K562 (cell line): Measurements from ENCODE around the gene MSN. TPM values are rescaled to one million over a fixed set of nuclear protein-coding genes. Genes with fewer than 3 reads are reported as not detected.

Experiments used
- ATAC-seq: fragments of 200-7000 bp; cut with Tn5 transposase; 3 replicates; pipeline ENCODE4 v1.9.1; 2020; ENCODE audit warnings: moderate library complexity
- BruUV-seq: library from RNA; stranded (reverse); fragments of 400-500 nt; replicated peaks from 2 replicates; lab custom pipeline; 2021; lab: Mats Ljungman, UMichigan
- CTCF ChIA-PET: fragments of 300-600 bp; formaldehyde crosslinking; extraction: SDS; loops from one replicate; lab custom pipeline; 2021; ENCODE audit warnings: low intra/inter-chr PET ratio; lab: Yijun Ruan, JAX
- POLR2A ChIA-PET: fragments of 300-600, 350-650 bp; sonication (Branson Sonifier 250); formaldehyde crosslinking; extraction: SDS; loops from one replicate; lab custom pipeline; 2021; ENCODE audit warnings: antibody characterized with exemption, inconsistent platforms; lab: Yijun Ruan, JAX
- DNase-seq, 4 experiments: peaks; one replicate each; pipeline versions ENCODE4 v3.0.0 to v3.0.0-alpha.2; 2011 to 2018; ENCODE audit warnings: low spot score in 3 of 4, mixed read lengths in 3 of 4; ENCODE audit errors: extremely low read depth in 1 of 4
- FAIRE-seq: peaks from 2 replicates; lab custom pipeline; 2011; peaks lifted over from hg19 to GRCh38; lab: Jason Lieb, UNC
- H2AFZ ChIP-seq: 2 replicates; pipeline ENCODE4 v1.6.0; 2011; ENCODE audit warnings: low read depth, low read length, control low read depth, inconsistent platforms
- H3K27ac ChIP-seq: fragments of 200-600 bp; 3 replicates; pipeline ENCODE4 v1.8.0; 2011; ENCODE audit warnings: low read depth, mild to moderate bottlenecking, control low read depth, inconsistent platforms, low read length, moderate library complexity, mixed read lengths; ENCODE audit errors: extremely low read depth
- H3K27me3 ChIP-seq, 2 experiments: fragments of 300-600 bp in 1 of 2; 2 replicates in 1 of 2; 3 replicates in 1 of 2; pipeline versions ENCODE4 v1.6.0 to v1.8.0; 2011; ENCODE audit warnings: inconsistent platforms in 2 of 2, low read length in 2 of 2, mild to moderate bottlenecking in 1 of 2, mixed read lengths in 1 of 2, moderate library complexity in 1 of 2; ENCODE audit not compliant: control insufficient read depth in 2 of 2, insufficient read depth in 2 of 2
- H3K36me3 ChIP-seq: fragments of 300-600 bp; 3 replicates; pipeline ENCODE4 v1.8.0; 2011; ENCODE audit warnings: mild to moderate bottlenecking, low read length, inconsistent platforms; ENCODE audit not compliant: control insufficient read depth, insufficient read depth
- H3K4me1 ChIP-seq, 2 experiments: fragments of 200-600 bp in 1 of 2; replicated peaks in 1 of 2; 2 replicates in 1 of 2; 3 replicates in 1 of 2; pipeline versions ENCODE4 v1.5.1 to v1.8.0; 2011; ENCODE audit warnings: inconsistent platforms in 2 of 2, low read length in 2 of 2, mild to moderate bottlenecking in 1 of 2, mixed read lengths in 1 of 2, moderate library complexity in 1 of 2; ENCODE audit not compliant: control insufficient read depth in 2 of 2, insufficient read depth in 2 of 2
- H3K4me2 ChIP-seq: 2 replicates; pipeline ENCODE4 v1.6.1; 2011; ENCODE audit warnings: low read length, control low read depth, inconsistent platforms, mixed read lengths; ENCODE audit not compliant: insufficient read depth
- H3K4me3 ChIP-seq: fragments of 200-600 bp; sonication (generic), shearing (Covaris generic); 2 replicates; pipeline ENCODE4 v1.5.1; 2016; ENCODE audit warnings: control low read depth, inconsistent platforms
- H3K79me2 ChIP-seq: fragments of 200-600 bp; 3 replicates; pipeline ENCODE4 v1.8.0; 2011; ENCODE audit warnings: low read length, inconsistent platforms; ENCODE audit not compliant: control insufficient read depth, insufficient read depth
- H3K9ac ChIP-seq, 2 experiments: 2 replicates each; pipeline versions ENCODE4 v1.6.0 to v1.6.1; 2011; ENCODE audit warnings: low read depth in 2 of 2, low read length in 2 of 2, control low read depth in 1 of 2, inconsistent platforms in 1 of 2, mild to moderate bottlenecking in 1 of 2, mixed read lengths in 1 of 2; ENCODE audit not compliant: insufficient read depth in 1 of 2
- H3K9me1 ChIP-seq: one replicate; pipeline ENCODE4 v1.6.0; 2011; ENCODE audit warnings: inconsistent platforms, mild to moderate bottlenecking, low read length, moderate library complexity; ENCODE audit not compliant: control insufficient read depth, insufficient read depth
- H3K9me3 ChIP-seq: replicated peaks from 2 replicates; pipeline ENCODE4 v1.5.1; 2011; ENCODE audit warnings: low read depth, low read length, inconsistent platforms; ENCODE audit not compliant: control insufficient read depth, insufficient read depth
- H4K20me1 ChIP-seq: replicated peaks from 2 replicates; pipeline ENCODE4 v1.6.1; 2011; ENCODE audit warnings: low read length, inconsistent platforms, mixed read lengths; ENCODE audit not compliant: control insufficient read depth, insufficient read depth
- KLF16 ChIP-seq: IDR thresholded peaks from 2 replicates; pipeline ENCODE4 v1.6.1; 2016; ENCODE audit warnings: antibody characterized with exemption
- MCM5 ChIP-seq: fragments of 450-650 bp; IDR thresholded peaks from 2 replicates; pipeline ENCODE4 v1.6.1; 2016; ENCODE audit warnings: low read depth
- MIER1 ChIP-seq: fragments of 450-650 bp; IDR thresholded peaks from 2 replicates; pipeline ENCODE4 v1.6.1; 2016; ENCODE audit warnings: antibody characterized with exemption, mild to moderate bottlenecking, low read depth
- MTA2 ChIP-seq: fragments of 450-650 bp; IDR thresholded peaks from 2 replicates; pipeline ENCODE4 v1.6.1; 2016; ENCODE audit warnings: low read depth
- ZFP1 ChIP-seq: fragments of 450-650 bp; formaldehyde crosslinking; IDR thresholded peaks from 2 replicates; pipeline ENCODE4 v1.4.0; 2020; ENCODE audit warnings: mild to moderate bottlenecking, mixed read lengths
- WGBS: fragments of 100-300 bp; shearing (Covaris generic); methylation state at CpG from one replicate; pipeline ENCODE4 v1.1.6; 2016; ENCODE audit warnings: low coverage, mixed read lengths; ENCODE audit not compliant: insufficient coverage; ENCODE audit errors: missing lambda C conversion rate; 5-methylcytosine and 5-hydroxymethylcytosine counted together
- in situ Hi-C: fragments of 300-500 bp; cut with MboI; formaldehyde crosslinking; loops from 4 replicates; pipeline ENCODE4 v1.15.0; 2018; ENCODE audit warnings: inconsistent platforms, mixed read lengths
- intact Hi-C: fragments of 100-400 bp; cut with micrococcal nuclease; formaldehyde crosslinking; loops from 2 replicates; pipeline ENCODE4 v1.14.2; 2022
- polyA plus RNA-seq, 8 experiments: library from polyadenylated mRNA; depleted of rRNA in 4 of 8; stranded (reverse) in 5 of 8; unstranded in 3 of 8; fragments of >200 nt; fragmentation: Nextera tagmentation in 2 of 8; fragmentation: Illumina TruSeq in 1 of 8; extraction: Ambion mirVana in 2 of 8; extraction: Trizol in 1 of 8; gene quantifications; 2 replicates each; pipeline versions ENCODE4 v1.2.1 to v1.2.3, GENCODE V29; 2011 to 2014; ENCODE audit warnings: inconsistent platforms in 1 of 8, missing spikeins in 1 of 8
- total RNA-seq, 7 experiments: library from RNA; depleted of rRNA in 6 of 7; stranded (reverse); fragments of >200 nt in 6 of 7; fragmentation: Illumina TruSeq in 2 of 7; extraction: Trizol in 2 of 7; gene quantifications; 2 replicates each; pipeline versions ENCODE4 v1.2.1 to v1.2.3, GENCODE V29; 2011 to 2021; ENCODE audit warnings: low replicate concordance in 1 of 7
- TF ChIP-seq, protein P1 (sequence below): fragments of 450-650 bp; formaldehyde crosslinking; IDR thresholded peaks from 2 replicates; pipeline ENCODE4 v1.4.0; 2022; ENCODE audit warnings: missing genetic modification characterization
- TF ChIP-seq, protein P2 (sequence below), 2 experiments: fragments of 450-650 bp in 1 of 2; sonication (generic) in 1 of 2; formaldehyde crosslinking; conservative IDR thresholded peaks; 2 replicates each; pipeline versions ENCODE4 v1.4.0 to v1.8.1; 2020 to 2022; ENCODE audit warnings: mild to moderate bottlenecking in 1 of 2, missing genetic modification reagents in 1 of 2
- TF ChIP-seq, protein P3 (sequence below): sonication (generic); formaldehyde crosslinking; IDR thresholded peaks from 2 replicates; pipeline ENCODE4 v1.8.0; 2023; ENCODE audit warnings: missing genetic modification reagents, mild to moderate bottlenecking, borderline replicate concordance
- TF ChIP-seq, protein P4 (sequence below): fragments of 450-650 bp; IDR thresholded peaks from 2 replicates; pipeline ENCODE4 v1.6.1; 2014; ENCODE audit warnings: low read depth, mild to moderate bottlenecking, moderate library complexity, borderline replicate concordance

The MSN gene
- total and polyA plus RNA-seq, 9 of the 15 experiments (the other 6 are each of a cell fraction or from before 2014, with no cell fraction given): 128 to 486 (median 237) TPM

DNA sequence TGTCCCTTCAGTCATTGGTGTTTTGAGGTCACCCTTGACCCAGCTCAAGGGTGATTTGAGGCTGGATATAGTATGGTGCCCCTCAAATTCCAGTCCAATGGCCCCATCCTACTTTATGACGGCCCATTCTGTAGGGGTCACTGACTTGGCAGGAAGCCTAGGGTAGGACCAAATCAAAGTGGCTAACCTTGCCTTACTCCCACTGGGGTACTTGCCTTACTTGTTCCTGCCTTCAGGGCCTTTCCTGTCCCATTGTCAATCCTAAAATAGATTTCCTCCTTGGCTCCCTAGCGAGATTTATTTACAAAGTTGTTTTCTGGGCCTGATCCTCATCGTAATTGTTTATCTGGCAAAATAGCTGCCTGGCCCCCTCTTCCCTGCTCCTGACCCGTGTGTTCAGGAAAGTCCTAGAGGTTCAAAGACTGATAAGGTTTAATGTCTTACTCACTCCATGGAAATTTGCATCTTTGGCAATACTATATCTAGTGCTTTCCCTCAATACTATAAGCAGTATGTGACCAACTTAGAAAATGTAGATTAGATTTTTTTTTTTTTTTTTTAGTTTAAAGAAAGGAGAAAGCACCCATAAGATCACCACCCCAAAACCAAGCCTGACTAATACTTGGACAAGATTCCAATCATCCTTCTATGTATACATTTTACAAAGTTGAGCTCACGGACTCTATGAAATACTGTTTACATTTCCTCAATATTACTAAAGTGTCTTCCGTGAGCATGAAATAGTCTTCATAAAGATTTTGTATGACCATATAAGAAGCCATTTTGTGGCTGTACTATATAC is 44.8 kb downstream of the MSN start:
- Histone ChIP-seq H3K9ac (no peak overlapping the region), H3K27ac (no peak overlapping the region), H3K4me3 (no peak overlapping the region), H3K79me2 (peaks cover 84% of the 10 kb centered on the region), H2AFZ (no peak overlapping the region), H4K20me1 (peaks cover 10% of the 10 kb centered on the region; the same call in 1 of the 2 replicates), H3K27me3 (no peaks in the 10 kb centered on the region), H3K9me3 (no peaks in the 10 kb centered on the region), H3K9me1 (no peaks in the 10 kb centered on the region), H3K4me2 (no peak overlapping the region), H3K36me3 (peaks cover 32% of the 10 kb centered on the region), H3K4me1 (peaks cover 0 to 4% of the 10 kb centered on the region in 2 experiments; a peak in 1 of 5 replicates)
- WGBS: 68% methylated on average over 6 of the region's 6 CpGs
- POLR2A ChIA-PET: interaction anchor here (1.0 kb wide), 1 partner anchor 10 kb away, joined by 5 read pairs; no protein-coding TSS in a partner anchor
- no peak for DNase-seq
- no peak for FAIRE-seq
- no peak for TF ChIP-seq MIER1
- TF ChIP-seq, protein P1, sequence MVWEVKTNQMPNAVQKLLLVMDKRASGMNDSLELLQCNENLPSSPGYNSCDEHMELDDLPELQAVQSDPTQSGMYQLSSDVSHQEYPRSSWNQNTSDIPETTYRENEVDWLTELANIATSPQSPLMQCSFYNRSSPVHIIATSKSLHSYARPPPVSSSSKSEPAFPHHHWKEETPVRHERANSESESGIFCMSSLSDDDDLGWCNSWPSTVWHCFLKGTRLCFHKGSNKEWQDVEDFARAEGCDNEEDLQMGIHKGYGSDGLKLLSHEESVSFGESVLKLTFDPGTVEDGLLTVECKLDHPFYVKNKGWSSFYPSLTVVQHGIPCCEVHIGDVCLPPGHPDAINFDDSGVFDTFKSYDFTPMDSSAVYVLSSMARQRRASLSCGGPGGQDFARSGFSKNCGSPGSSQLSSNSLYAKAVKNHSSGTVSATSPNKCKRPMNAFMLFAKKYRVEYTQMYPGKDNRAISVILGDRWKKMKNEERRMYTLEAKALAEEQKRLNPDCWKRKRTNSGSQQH (CRISPR knock-in tag): no peak
- no peak for TF ChIP-seq KLF16
- TF ChIP-seq, protein P2, sequence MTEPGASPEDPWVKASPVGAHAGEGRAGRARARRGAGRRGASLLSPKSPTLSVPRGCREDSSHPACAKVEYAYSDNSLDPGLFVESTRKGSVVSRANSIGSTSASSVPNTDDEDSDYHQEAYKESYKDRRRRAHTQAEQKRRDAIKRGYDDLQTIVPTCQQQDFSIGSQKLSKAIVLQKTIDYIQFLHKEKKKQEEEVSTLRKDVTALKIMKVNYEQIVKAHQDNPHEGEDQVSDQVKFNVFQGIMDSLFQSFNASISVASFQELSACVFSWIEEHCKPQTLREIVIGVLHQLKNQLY (CRISPR knock-in tag; conservative IDR thresholded peaks at IDR 0.05): no peak
- no peak for TF ChIP-seq MCM5
- TF ChIP-seq, protein P3, sequence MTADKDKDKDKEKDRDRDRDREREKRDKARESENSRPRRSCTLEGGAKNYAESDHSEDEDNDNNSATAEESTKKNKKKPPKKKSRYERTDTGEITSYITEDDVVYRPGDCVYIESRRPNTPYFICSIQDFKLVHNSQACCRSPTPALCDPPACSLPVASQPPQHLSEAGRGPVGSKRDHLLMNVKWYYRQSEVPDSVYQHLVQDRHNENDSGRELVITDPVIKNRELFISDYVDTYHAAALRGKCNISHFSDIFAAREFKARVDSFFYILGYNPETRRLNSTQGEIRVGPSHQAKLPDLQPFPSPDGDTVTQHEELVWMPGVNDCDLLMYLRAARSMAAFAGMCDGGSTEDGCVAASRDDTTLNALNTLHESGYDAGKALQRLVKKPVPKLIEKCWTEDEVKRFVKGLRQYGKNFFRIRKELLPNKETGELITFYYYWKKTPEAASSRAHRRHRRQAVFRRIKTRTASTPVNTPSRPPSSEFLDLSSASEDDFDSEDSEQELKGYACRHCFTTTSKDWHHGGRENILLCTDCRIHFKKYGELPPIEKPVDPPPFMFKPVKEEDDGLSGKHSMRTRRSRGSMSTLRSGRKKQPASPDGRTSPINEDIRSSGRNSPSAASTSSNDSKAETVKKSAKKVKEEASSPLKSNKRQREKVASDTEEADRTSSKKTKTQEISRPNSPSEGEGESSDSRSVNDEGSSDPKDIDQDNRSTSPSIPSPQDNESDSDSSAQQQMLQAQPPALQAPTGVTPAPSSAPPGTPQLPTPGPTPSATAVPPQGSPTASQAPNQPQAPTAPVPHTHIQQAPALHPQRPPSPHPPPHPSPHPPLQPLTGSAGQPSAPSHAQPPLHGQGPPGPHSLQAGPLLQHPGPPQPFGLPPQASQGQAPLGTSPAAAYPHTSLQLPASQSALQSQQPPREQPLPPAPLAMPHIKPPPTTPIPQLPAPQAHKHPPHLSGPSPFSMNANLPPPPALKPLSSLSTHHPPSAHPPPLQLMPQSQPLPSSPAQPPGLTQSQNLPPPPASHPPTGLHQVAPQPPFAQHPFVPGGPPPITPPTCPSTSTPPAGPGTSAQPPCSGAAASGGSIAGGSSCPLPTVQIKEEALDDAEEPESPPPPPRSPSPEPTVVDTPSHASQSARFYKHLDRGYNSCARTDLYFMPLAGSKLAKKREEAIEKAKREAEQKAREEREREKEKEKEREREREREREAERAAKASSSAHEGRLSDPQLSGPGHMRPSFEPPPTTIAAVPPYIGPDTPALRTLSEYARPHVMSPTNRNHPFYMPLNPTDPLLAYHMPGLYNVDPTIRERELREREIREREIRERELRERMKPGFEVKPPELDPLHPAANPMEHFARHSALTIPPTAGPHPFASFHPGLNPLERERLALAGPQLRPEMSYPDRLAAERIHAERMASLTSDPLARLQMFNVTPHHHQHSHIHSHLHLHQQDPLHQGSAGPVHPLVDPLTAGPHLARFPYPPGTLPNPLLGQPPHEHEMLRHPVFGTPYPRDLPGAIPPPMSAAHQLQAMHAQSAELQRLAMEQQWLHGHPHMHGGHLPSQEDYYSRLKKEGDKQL (CRISPR knock-in tag): no peak
- TF ChIP-seq, protein P4, sequence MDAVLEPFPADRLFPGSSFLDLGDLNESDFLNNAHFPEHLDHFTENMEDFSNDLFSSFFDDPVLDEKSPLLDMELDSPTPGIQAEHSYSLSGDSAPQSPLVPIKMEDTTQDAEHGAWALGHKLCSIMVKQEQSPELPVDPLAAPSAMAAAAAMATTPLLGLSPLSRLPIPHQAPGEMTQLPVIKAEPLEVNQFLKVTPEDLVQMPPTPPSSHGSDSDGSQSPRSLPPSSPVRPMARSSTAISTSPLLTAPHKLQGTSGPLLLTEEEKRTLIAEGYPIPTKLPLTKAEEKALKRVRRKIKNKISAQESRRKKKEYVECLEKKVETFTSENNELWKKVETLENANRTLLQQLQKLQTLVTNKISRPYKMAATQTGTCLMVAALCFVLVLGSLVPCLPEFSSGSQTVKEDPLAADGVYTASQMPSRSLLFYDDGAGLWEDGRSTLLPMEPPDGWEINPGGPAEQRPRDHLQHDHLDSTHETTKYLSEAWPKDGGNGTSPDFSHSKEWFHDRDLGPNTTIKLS: no peak
- TF ChIP-seq ZFP1: no peak
- no peak for TF ChIP-seq MTA2
- ATAC-seq: no peak
- CTCF ChIA-PET: interaction anchor here (0.8 kb wide), 1 partner anchor 116 kb away, joined by 3 read pairs; no protein-coding TSS in a partner anchor
- intact Hi-C loops (no loop called here), in situ Hi-C loops (no loop called here)
- no TSS peak for BruUV-seq
